Sigmoid colon (tissue), 7 donors: Measurements from ENCODE around the gene SIVA1. TPM values are rescaled to one million over a fixed set of nuclear protein-coding genes. Genes with fewer than 3 reads are reported as not detected.
"Not testable (repeated sequence)": the region's sequence is repeated elsewhere in the genome, so short reads cannot be mapped to it uniquely, and the experiment has no call there.

Experiments used
- DNase-seq: peaks from one replicate; pipeline ENCODE4 v3.0.0-alpha.2; 2019
- H3K27ac ChIP-seq, 4 donors: fragments of 200-600 bp; sonication (generic); one replicate each; pipeline ENCODE4 v1.5.1; 2016 to 2019; ENCODE audit warnings: mild to moderate bottlenecking in 1 of 4
- H3K27me3 ChIP-seq, 3 donors: fragments of 200-600 bp; sonication (generic); one replicate each; pipeline ENCODE4 v1.5.1; 2019; ENCODE audit warnings: mild to moderate bottlenecking in 1 of 3
- H3K36me3 ChIP-seq, 4 donors: fragments of 200-600 bp; sonication (generic); one replicate each; pipeline ENCODE4 v1.5.1; 2016 to 2019
- H3K4me1 ChIP-seq, 4 donors: fragments of 200-600 bp; sonication (generic); one replicate each; pipeline ENCODE4 v1.5.1; 2017 to 2019
- H3K4me3 ChIP-seq, 4 donors: fragments of 200-600 bp; sonication (generic); one replicate each; pipeline ENCODE4 v1.5.1; 2017 to 2019; ENCODE audit warnings: mild to moderate bottlenecking in 2 of 4, moderate library complexity in 1 of 4
- H3K9me3 ChIP-seq, 4 donors: fragments of 200-600 bp in 3 of 4; sonication (generic) in 3 of 4; one replicate each; pipeline versions ENCODE4 v1.5.1 to v1.6.1; 2013 to 2019
- CTCF ChIP-seq, 4 experiments: fragments of 450-650 bp in 3 of 4; fragments of 200-600 bp in 1 of 4; IDR thresholded peaks; one replicate each; pipeline ENCODE4 v1.5.1; 2016 to 2019; ENCODE audit warnings: antibody characterized with exemption in 4 of 4, mild to moderate bottlenecking in 3 of 4, moderate library complexity in 2 of 4
- EP300 ChIP-seq, 4 donors: sonication (generic); formaldehyde crosslinking; IDR thresholded peaks; one replicate each; pipeline ENCODE4 v1.6.1; 2017; ENCODE audit warnings: antibody characterized with exemption in 4 of 4
- POLR2A ChIP-seq, 2 donors: fragments of 450-650 bp; IDR thresholded peaks; one replicate each; pipeline ENCODE4 v1.6.1; 2016; ENCODE audit warnings: antibody characterized with exemption in 2 of 2, mild to moderate bottlenecking in 2 of 2, moderate library complexity in 2 of 2
- POLR2AphosphoS5 ChIP-seq, 4 donors: sonication (generic); formaldehyde crosslinking; IDR thresholded peaks; one replicate each; pipeline ENCODE4 v1.6.1; 2017; ENCODE audit warnings: antibody characterized with exemption in 4 of 4
- WGBS, 2 donors: extraction: QIAGEN DNeasy Blood & Tissue Kit; methylation state at CpG; one replicate each; pipeline ENCODE4 v1.1.7; 2013; 5-methylcytosine and 5-hydroxymethylcytosine counted together
- intact Hi-C: fragments of 100-400 bp; cut with DNase I; formaldehyde crosslinking; loops from one replicate; pipeline ENCODE4 v1.15.1; 2023
- polyA plus RNA-seq, 3 donors: library from polyadenylated mRNA; stranded (reverse); fragments of 200-250 nt; gene quantifications; one replicate each; pipeline ENCODE4 v1.2.3, GENCODE V29; 2013
- total RNA-seq, 4 donors: library from RNA; depleted of rRNA; stranded (reverse); fragments of >200 nt; gene quantifications; one replicate each; pipeline ENCODE4 v1.1.0, GENCODE V29; 2016
- donor health status: healthy with polysubstance abuse.
- donor health status: Bipolar disorder and iron deficiency.
- donor health status: healthy.

SIVA1 gene
- total and polyA plus RNA-seq, 7 donors = 124 to 512 (median 235) TPM

- H3K4me1 ChIP-seq = peaks cover 0 to 44% (median 42%) of the 10 kb centered on the region in 4 donors
- H3K27me3 ChIP-seq = peaks cover 6 to 38% (median 7%) of the 10 kb centered on the region in 3 donors
- TF ChIP-seq POLR2A (IDR thresholded peaks at IDR 0.05) = no peak
- no peak for TF ChIP-seq EP300 (IDR thresholded peaks at IDR 0.05)
- TF ChIP-seq CTCF (IDR thresholded peaks at IDR 0.05) = no peak
- no peak for TF ChIP-seq POLR2AphosphoS5 (IDR thresholded peaks at IDR 0.05)
- no peaks in the 10 kb centered on the region for H3K36me3 ChIP-seq
- intact Hi-C loops = no loop called here
- no peak overlapping the region for H3K4me3 ChIP-seq
- no peak overlapping the region for H3K27ac ChIP-seq
- 76 to 83% methylated on average over 25 of the region's 25 CpGs for WGBS, 2 donors
- DNase-seq = no peak
- H3K9me3 ChIP-seq = no peaks in the 10 kb centered on the region
Observed at GRCh38 chr14:104725772-104726548, 27.0 kb upstream of the SIVA1 start.

- no peaks in the 10 kb centered on the region for H3K9me3 ChIP-seq
- no peaks in the 10 kb centered on the region for H3K36me3 ChIP-seq
- H3K27ac ChIP-seq = no peak overlapping the region
- TF ChIP-seq POLR2AphosphoS5 (IDR thresholded peaks at IDR 0.05) (no peak), CTCF (IDR thresholded peaks at IDR 0.05) (no peak), EP300 (IDR thresholded peaks at IDR 0.05) (no peak), POLR2A (IDR thresholded peaks at IDR 0.05) (no peak)
- no peak overlapping the region for H3K4me3 ChIP-seq
- peaks cover 0 to 40% (median 38%) of the 10 kb centered on the region in 4 donors for H3K4me1 ChIP-seq
- WGBS, 2 donors = 55 to 71% methylated on average over 21 of the region's 21 CpGs
- intact Hi-C loops = no loop called here
- H3K27me3 ChIP-seq = peaks cover 6 to 38% (median 7%) of the 10 kb centered on the region in 3 donors
- no peak for DNase-seq
Observed at GRCh38 chr14:104726600-104727451, 26.1 kb upstream of the SIVA1 start.

- Histone ChIP-seq H3K27ac (no peak overlapping the region), H3K4me3 (no peak overlapping the region), H3K9me3 (no peaks in the 10 kb centered on the region), H3K36me3 (no peaks in the 10 kb centered on the region), H3K4me1 (peaks cover 0 to 22% (median 21%) of the 10 kb centered on the region in 4 donors), H3K27me3 (peaks cover 6 to 38% (median 7%) of the 10 kb centered on the region in 3 donors)
- 90 to 92% methylated on average over 17 of the region's 17 CpGs for WGBS, 2 donors
- intact Hi-C loops = no loop called here
- no peak for DNase-seq
- TF ChIP-seq EP300 (IDR thresholded peaks at IDR 0.05) (no peak), POLR2A (IDR thresholded peaks at IDR 0.05) (no peak), CTCF (IDR thresholded peaks at IDR 0.05) (no peak), POLR2AphosphoS5 (IDR thresholded peaks at IDR 0.05) (no peak)
Observed at GRCh38 chr14:104728631-104729030, 24.3 kb upstream of the SIVA1 start.

GRCh38 chr14:104729176-104729834 lies 23.6 kb upstream of the SIVA1 start:
- DNase-seq, H3K27ac ChIP-seq, H3K9me3 ChIP-seq, H3K36me3 ChIP-seq, H3K4me3 ChIP-seq, intact Hi-C loops: not testable (repeated sequence)
- Histone ChIP-seq H3K4me1 (peaks cover 0 to 15% (median 15%) of the 10 kb centered on the region in 4 donors), H3K27me3 (peaks cover 6 to 36% (median 7%) of the 10 kb centered on the region in 3 donors)
- WGBS, 2 donors = 95 to 96% methylated on average over 63 to 73 of the region's 73 CpGs

GRCh38 chr14:104729835-104730181 lies 23.1 kb upstream of the SIVA1 start:
- Histone ChIP-seq H3K36me3 (no peaks in the 10 kb centered on the region), H3K9me3 (no peaks in the 10 kb centered on the region), H3K4me3 (no peak overlapping the region), H3K27ac (no peak overlapping the region), H3K27me3 (peaks cover 6 to 31% (median 6%) of the 10 kb centered on the region in 3 donors), H3K4me1 (peaks cover 0 to 10% (median 10%) of the 10 kb centered on the region in 4 donors)
- intact Hi-C loops = no loop called here
- WGBS, 2 donors = 89 to 92% methylated on average over 16 of the region's 16 CpGs
- no peak for DNase-seq
- TF ChIP-seq EP300 (IDR thresholded peaks at IDR 0.05) (no peak), POLR2A (IDR thresholded peaks at IDR 0.05) (no peak), CTCF (IDR thresholded peaks at IDR 0.05) (no peak), POLR2AphosphoS5 (IDR thresholded peaks at IDR 0.05) (no peak)
